ENCODE data around the gene PAPOLA. TPM values are rescaled to one million over a fixed set of nuclear protein-coding genes. Genes with fewer than 3 reads are reported as not detected.
"Not testable (repeated sequence)": the region's sequence is repeated elsewhere in the genome, so short reads cannot be mapped to it uniquely, and the experiment has no call there.

The PAPOLA gene
- total RNA-seq, 4 donors from 2014 or later, result 175 to 206 (median 183) TPM

DNA sequence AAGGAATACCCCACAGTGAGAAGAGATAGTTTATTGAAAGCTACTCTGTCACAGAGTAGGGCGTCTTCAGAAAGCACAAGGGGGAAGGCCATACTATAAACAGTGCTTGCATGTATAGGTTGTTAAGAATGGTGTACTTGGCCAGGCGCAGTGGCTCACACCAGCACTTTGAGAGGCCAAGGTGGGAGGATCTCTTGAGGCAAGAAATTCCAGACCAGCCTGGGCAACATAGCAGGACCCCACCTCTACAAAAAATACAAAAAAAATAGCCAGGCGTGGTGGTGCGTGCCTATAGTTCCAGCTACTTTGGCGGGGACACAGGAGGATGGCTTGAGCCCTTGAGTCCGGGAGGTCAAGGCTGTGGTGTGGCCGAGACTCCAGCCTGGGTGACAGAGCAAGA, 38.0 kb upstream of the PAPOLA start:
- no peaks in the 10 kb centered on the region for H3K9me3 ChIP-seq
- H3K27ac ChIP-seq, result no peak overlapping the region
- TF ChIP-seq POLR2A (IDR thresholded peaks at IDR 0.05), result no peak
- TF ChIP-seq, protein P1, sequence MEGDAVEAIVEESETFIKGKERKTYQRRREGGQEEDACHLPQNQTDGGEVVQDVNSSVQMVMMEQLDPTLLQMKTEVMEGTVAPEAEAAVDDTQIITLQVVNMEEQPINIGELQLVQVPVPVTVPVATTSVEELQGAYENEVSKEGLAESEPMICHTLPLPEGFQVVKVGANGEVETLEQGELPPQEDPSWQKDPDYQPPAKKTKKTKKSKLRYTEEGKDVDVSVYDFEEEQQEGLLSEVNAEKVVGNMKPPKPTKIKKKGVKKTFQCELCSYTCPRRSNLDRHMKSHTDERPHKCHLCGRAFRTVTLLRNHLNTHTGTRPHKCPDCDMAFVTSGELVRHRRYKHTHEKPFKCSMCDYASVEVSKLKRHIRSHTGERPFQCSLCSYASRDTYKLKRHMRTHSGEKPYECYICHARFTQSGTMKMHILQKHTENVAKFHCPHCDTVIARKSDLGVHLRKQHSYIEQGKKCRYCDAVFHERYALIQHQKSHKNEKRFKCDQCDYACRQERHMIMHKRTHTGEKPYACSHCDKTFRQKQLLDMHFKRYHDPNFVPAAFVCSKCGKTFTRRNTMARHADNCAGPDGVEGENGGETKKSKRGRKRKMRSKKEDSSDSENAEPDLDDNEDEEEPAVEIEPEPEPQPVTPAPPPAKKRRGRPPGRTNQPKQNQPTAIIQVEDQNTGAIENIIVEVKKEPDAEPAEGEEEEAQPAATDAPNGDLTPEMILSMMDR (IDR thresholded peaks at IDR 0.05), result no peak
- H3K4me3 ChIP-seq, result no peak overlapping the region
- no peaks in the 10 kb centered on the region for H3K27me3 ChIP-seq
- no peak for DNase-seq
- H3K4me1 ChIP-seq, result no peaks in the 10 kb centered on the region
- H3K36me3 ChIP-seq, result no peaks in the 10 kb centered on the region

DNA sequence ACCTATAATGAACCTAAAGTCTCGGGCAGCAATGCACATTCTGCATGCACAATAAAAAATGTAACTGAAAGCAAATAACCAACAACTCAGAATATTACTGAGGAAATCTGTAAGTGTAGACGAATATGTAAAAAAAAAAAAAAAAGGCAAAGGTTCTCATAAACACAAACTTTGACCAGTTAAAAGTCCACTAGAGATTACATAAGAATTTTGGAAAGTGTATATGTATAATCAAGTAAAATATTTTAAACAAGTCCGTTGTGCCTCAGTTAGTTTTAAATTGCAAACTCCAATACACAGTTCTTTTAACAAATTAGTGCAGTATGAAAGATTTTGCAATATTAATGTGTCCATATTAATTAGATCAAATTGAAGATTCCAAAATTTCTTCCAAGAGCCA, 35.3 kb upstream of the PAPOLA start:
- DNase-seq, result no peak
- Histone ChIP-seq H3K27ac (no peak overlapping the region), H3K4me3 (no peak overlapping the region), H3K9me3 (no peaks in the 10 kb centered on the region), H3K27me3 (no peaks in the 10 kb centered on the region), H3K4me1 (no peaks in the 10 kb centered on the region), H3K36me3 (no peaks in the 10 kb centered on the region)
- TF ChIP-seq POLR2A (IDR thresholded peaks at IDR 0.05), result no peak
- TF ChIP-seq, protein P1 (IDR thresholded peaks at IDR 0.05), result no peak

DNA sequence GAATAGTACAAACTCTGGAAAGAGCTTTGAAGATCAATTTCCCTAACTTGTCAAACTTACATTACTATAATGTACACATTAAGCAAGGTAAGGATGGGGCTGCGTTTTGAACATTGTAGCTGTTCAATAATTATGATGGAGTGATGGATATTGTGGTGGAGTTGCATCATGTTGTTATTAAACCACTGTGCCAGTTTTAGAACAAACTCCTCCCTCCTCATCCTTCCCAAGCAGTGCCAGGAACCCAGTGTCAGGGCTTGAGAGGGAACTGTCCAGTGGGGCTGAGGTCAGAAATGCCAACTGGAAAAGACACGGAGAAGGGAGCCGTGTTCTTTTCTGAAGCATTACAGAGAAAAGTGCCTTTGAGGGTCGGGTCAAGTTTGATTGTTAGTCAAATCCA, 31.9 kb upstream of the PAPOLA start:
- no peak for DNase-seq
- Histone ChIP-seq H3K27ac (no peak overlapping the region), H3K4me1 (no peaks in the 10 kb centered on the region), H3K4me3 (no peak overlapping the region), H3K36me3 (no peaks in the 10 kb centered on the region), H3K27me3 (no peaks in the 10 kb centered on the region), H3K9me3 (no peaks in the 10 kb centered on the region)
- TF ChIP-seq, protein P1 (IDR thresholded peaks at IDR 0.05), result no peak
- TF ChIP-seq POLR2A (IDR thresholded peaks at IDR 0.05), result no peak

DNA sequence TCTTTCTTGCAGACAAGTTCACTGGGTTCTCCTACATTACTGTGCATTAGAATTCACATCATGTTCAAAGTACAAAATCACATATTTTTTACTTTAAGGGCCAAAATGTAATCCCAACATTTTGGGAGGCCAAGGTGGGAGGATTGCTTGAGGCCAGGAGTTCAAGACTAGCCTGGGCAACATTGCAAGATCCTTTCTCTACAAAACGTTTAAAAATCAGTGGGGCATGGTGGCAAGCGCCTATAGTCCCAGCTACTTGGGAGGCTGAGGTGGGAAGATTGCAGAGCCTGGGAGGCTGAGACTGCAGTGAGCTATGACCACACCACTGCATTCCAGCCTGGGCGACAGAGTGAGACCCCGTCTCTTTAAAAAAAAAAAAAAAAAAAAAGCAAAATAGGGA, 31.2 kb upstream of the PAPOLA start:
- not testable (repeated sequence) for H3K9me3 ChIP-seq, H3K4me1 ChIP-seq, DNase-seq, H3K4me3 ChIP-seq, H3K27ac ChIP-seq, H3K27me3 ChIP-seq, H3K36me3 ChIP-seq

DNA sequence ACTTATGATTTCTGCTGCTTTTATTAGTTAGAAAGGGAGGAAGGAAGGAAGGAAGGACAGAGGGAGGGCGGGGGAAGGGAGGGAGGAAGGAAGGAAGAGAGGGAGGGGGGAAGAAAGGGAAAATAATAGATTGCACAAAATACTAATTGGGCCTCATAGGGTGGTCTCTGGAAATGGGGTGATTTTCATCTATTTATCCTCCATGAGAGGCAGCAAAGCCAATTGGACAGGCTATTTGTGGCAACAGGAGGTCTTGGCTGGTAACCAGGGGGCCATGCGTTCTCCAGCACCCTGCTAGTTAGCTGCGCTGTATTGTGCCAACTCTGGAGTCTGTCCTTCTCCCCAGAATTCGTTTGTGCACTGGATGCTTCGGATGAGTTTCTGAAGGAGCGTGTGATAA, 24.1 kb upstream of the PAPOLA start:
- DNase-seq, result no peak
- Histone ChIP-seq H3K9me3 (no peaks in the 10 kb centered on the region), H3K4me1 (no peaks in the 10 kb centered on the region), H3K36me3 (no peaks in the 10 kb centered on the region), H3K27ac (no peak overlapping the region), H3K4me3 (no peak overlapping the region), H3K27me3 (no peaks in the 10 kb centered on the region)
- TF ChIP-seq, protein P1 (IDR thresholded peaks at IDR 0.05), result no peak
- TF ChIP-seq POLR2A (IDR thresholded peaks at IDR 0.05), result no peak

DNA sequence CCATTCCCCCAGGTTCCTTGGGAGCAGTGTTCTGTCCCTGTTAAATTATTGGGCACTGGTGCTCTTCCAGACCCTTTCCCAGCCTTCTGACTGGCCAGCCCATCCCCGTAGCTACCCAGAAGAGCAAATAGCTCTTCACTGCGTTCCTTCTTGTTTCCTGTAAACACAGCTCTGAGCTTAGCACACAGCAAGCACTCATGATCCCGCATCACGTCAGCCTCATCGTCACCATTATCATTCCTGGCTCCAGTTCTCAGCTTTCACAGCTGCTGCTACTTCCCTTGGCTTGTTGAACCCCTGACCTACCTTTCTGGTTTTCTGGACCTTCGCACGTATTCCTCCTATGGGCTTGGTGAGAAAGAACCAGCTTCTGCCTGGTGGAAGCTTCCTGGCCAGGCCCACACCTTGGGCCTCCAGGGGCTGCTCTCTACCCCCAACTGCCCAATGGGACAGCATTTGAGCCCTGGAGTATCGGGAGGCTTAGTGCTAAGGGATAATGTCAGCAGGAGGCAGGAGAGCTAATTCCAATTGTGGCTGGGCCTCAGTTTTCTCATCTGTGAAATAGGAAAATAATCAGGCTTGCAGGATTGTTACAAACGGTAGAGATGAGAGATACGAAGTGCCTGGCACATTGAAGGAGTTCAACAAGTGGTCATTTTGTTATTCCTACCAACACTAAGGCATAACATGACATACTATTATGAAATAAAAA, 22.6 kb upstream of the PAPOLA start:
- Histone ChIP-seq H3K27me3 (no peaks in the 10 kb centered on the region), H3K27ac (no peak overlapping the region), H3K4me1 (no peaks in the 10 kb centered on the region), H3K4me3 (no peak overlapping the region), H3K36me3 (no peaks in the 10 kb centered on the region), H3K9me3 (no peaks in the 10 kb centered on the region)
- DNase-seq, result no peak
- TF ChIP-seq, protein P1 (IDR thresholded peaks at IDR 0.05), result no peak
- TF ChIP-seq POLR2A (IDR thresholded peaks at IDR 0.05), result no peak

Measured in Peyer's patch (tissue), 4 donors.